Caki2 (cell line): ENCODE data around the gene NRSN1. TPM values are rescaled to one million over a fixed set of nuclear protein-coding genes. Genes with fewer than 3 reads are reported as not detected.
"Not testable (repeated sequence)": the region's sequence is repeated elsewhere in the genome, so short reads cannot be mapped to it uniquely, and the experiment has no call there.

Experiments used
- DNase-seq: peaks from one replicate; pipeline ENCODE4 v3.0.0-alpha.2; 2015; ENCODE audit warnings: low read depth
- in situ Hi-C: cut with HindIII; loops from 2 replicates; pipeline ENCODE4 v1.10.0; 2016; ENCODE audit warnings: low sequenced_read_pairs, low pct_unique_long_range_greater_than_20kb, mixed read lengths
- total RNA-seq: library from RNA; depleted of rRNA; stranded (reverse); fragments of >200 nt; shearing (Covaris generic); gene quantifications from 2 replicates; pipeline ENCODE4 v1.2.3, GENCODE V29; 2014; ENCODE audit warnings: low replicate concordance

The NRSN1 gene
- total RNA-seq, 1 experiment from 2014 or later = not detected

- no peak for DNase-seq
- in situ Hi-C loops = no loop called here
Measured at GRCh38 chr6:24131751-24132150, 5.7 kb downstream of the NRSN1 start.

GRCh38 chr6:24139080-24139479, 13.1 kb downstream of the NRSN1 start:
- DNase-seq = no peak
- in situ Hi-C loops = no loop called here

GRCh38 chr6:24139639-24140038, 13.6 kb downstream of the NRSN1 start:
- no peak for DNase-seq
- in situ Hi-C loops = no loop called here

GRCh38 chr6:24140591-24140990, 14.6 kb downstream of the NRSN1 start:
- in situ Hi-C loops = no loop called here
- no peak for DNase-seq

- in situ Hi-C loops, DNase-seq: not testable (repeated sequence)
Measured at GRCh38 chr6:24142733-24143132, 16.7 kb downstream of the NRSN1 start.

- in situ Hi-C loops = no loop called here
- no peak for DNase-seq
Measured at GRCh38 chr6:24145690-24146131, 19.7 kb downstream of the NRSN1 start.

GRCh38 chr6:24146871-24147270, 20.9 kb downstream of the NRSN1 start:
- DNase-seq = no peak
- in situ Hi-C loops = no loop called here

GRCh38 chr6:24147511-24148153, 21.6 kb downstream of the NRSN1 start:
- DNase-seq = no peak
- in situ Hi-C loops = no loop called here

- in situ Hi-C loops = no loop called here
- DNase-seq = no peak
Measured at GRCh38 chr6:24148154-24148570, 22.1 kb downstream of the NRSN1 start.

- in situ Hi-C loops = no loop called here
Measured at GRCh38 chr6:24148684-24149083, 22.7 kb downstream of the NRSN1 start.

GRCh38 chr6:24149296-24149695, 23.3 kb downstream of the NRSN1 start:
- no peak for DNase-seq
- in situ Hi-C loops = no loop called here

More at GRCh38 chr6:24148684-24149083, 22.7 kb downstream of the NRSN1 start:
- no peak for DNase-seq

- DNase-seq = no peak
- in situ Hi-C loops = no loop called here
Measured at GRCh38 chr6:24149836-24150235, 23.8 kb downstream of the NRSN1 start.

GRCh38 chr6:24152014-24152413, 26.0 kb downstream of the NRSN1 start:
- DNase-seq = no peak
- in situ Hi-C loops = no loop called here

GRCh38 chr6:24154121-24154520, 28.1 kb downstream of the NRSN1 start:
- DNase-seq = no peak
- in situ Hi-C loops = no loop called here

GRCh38 chr6:24157886-24158285, 31.9 kb downstream of the NRSN1 start:
- in situ Hi-C loops = no loop called here
- no peak for DNase-seq

- DNase-seq = no peak
- in situ Hi-C loops = no loop called here
Measured at GRCh38 chr6:24183584-24183983, 57.6 kb downstream of the NRSN1 start.

GRCh38 chr6:24186349-24186748, 60.3 kb downstream of the NRSN1 start:
- DNase-seq = no peak
- in situ Hi-C loops = no loop called here

GRCh38 chr6:24187965-24188577, 62.1 kb downstream of the NRSN1 start:
- in situ Hi-C loops = no loop called here
- no peak for DNase-seq

- DNase-seq = no peak
- in situ Hi-C loops = no loop called here
Measured at GRCh38 chr6:24188578-24189080, 62.6 kb downstream of the NRSN1 start.

GRCh38 chr6:24191346-24191745, 65.3 kb downstream of the NRSN1 start:
- DNase-seq = no peak

More at GRCh38 chr6:24191346-24191745, 65.3 kb downstream of the NRSN1 start:
- in situ Hi-C loops = no loop called here
